PFSK-1 (cell line): ENCODE measurements around the gene MST1R.
A peak's percentile ranks its signal among the peaks of the same experiment; 100 is the strongest.

ENCODE experiments used
- FOXP2 ChIP-seq: optimal IDR thresholded peaks from 2 replicates; pipeline ENCODE3; 2011; ENCODE audit warnings: borderline replicate concordance, control low read depth, inconsistent platforms; ENCODE audit not compliant: insufficient read depth; ENCODE audit errors: extremely low read length, extremely low read depth
- POLR2AphosphoS5 ChIP-seq: IDR thresholded peaks from 2 replicates; pipeline ENCODE4 v1.6.1; 2012; ENCODE audit warnings: low read depth, mild to moderate bottlenecking, control low read depth, low read length, moderate library complexity
- SIN3A ChIP-seq: IDR thresholded peaks from 2 replicates; pipeline ENCODE4 v1.6.1; 2012; ENCODE audit warnings: mild to moderate bottlenecking, low read length, moderate library complexity, borderline replicate concordance; ENCODE audit not compliant: insufficient read depth
- TAF1 ChIP-seq: IDR thresholded peaks from 2 replicates; pipeline ENCODE4 v1.6.1; 2012; ENCODE audit warnings: low read length, control low read depth, borderline replicate concordance; ENCODE audit not compliant: insufficient read depth
- TF ChIP-seq, protein P1 (sequence below), 2 experiments: IDR thresholded peaks; 2 replicates each; pipeline versions ENCODE4 v1.6.1 to v1.8.0; 2011 to 2012; ENCODE audit warnings: low read depth in 2 of 2, low read length in 2 of 2, control low read depth in 1 of 2, inconsistent platforms in 1 of 2, mild to moderate bottlenecking in 1 of 2, moderate library complexity in 1 of 2; ENCODE audit not compliant: insufficient read depth in 1 of 2

GRCh38 chr3:49867871-49868321 lies 35.8 kb downstream of the MST1R start:
- TF ChIP-seq POLR2AphosphoS5 (no peak), SIN3A (no peak), FOXP2 (no peak), TAF1 (no peak)
- TF ChIP-seq, protein P1, sequence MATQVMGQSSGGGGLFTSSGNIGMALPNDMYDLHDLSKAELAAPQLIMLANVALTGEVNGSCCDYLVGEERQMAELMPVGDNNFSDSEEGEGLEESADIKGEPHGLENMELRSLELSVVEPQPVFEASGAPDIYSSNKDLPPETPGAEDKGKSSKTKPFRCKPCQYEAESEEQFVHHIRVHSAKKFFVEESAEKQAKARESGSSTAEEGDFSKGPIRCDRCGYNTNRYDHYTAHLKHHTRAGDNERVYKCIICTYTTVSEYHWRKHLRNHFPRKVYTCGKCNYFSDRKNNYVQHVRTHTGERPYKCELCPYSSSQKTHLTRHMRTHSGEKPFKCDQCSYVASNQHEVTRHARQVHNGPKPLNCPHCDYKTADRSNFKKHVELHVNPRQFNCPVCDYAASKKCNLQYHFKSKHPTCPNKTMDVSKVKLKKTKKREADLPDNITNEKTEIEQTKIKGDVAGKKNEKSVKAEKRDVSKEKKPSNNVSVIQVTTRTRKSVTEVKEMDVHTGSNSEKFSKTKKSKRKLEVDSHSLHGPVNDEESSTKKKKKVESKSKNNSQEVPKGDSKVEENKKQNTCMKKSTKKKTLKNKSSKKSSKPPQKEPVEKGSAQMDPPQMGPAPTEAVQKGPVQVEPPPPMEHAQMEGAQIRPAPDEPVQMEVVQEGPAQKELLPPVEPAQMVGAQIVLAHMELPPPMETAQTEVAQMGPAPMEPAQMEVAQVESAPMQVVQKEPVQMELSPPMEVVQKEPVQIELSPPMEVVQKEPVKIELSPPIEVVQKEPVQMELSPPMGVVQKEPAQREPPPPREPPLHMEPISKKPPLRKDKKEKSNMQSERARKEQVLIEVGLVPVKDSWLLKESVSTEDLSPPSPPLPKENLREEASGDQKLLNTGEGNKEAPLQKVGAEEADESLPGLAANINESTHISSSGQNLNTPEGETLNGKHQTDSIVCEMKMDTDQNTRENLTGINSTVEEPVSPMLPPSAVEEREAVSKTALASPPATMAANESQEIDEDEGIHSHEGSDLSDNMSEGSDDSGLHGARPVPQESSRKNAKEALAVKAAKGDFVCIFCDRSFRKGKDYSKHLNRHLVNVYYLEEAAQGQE (IDR thresholded peaks at IDR 0.05; ENCODE audit: insufficient read depth in 1 of 2, low read depth in 2 of 2, low read length in 2 of 2) = peak; percentile 91 to 95
